NCI-H2107 (cell line): ENCODE measurements around the gene IDH1.
"Not testable (repeated sequence)": the region's sequence is repeated elsewhere in the genome, so short reads cannot be mapped to it uniquely, and the experiment has no call there.

Source experiments
- DNase-seq: peaks from one replicate; lab custom pipeline; 2025; lab: John Stamatoyannopoulos, UW

The IDH1 gene

GRCh38 chr2:208256192-208256782, 1.4 kb upstream of the IDH1 start:
- no peak for DNase-seq

DNA sequence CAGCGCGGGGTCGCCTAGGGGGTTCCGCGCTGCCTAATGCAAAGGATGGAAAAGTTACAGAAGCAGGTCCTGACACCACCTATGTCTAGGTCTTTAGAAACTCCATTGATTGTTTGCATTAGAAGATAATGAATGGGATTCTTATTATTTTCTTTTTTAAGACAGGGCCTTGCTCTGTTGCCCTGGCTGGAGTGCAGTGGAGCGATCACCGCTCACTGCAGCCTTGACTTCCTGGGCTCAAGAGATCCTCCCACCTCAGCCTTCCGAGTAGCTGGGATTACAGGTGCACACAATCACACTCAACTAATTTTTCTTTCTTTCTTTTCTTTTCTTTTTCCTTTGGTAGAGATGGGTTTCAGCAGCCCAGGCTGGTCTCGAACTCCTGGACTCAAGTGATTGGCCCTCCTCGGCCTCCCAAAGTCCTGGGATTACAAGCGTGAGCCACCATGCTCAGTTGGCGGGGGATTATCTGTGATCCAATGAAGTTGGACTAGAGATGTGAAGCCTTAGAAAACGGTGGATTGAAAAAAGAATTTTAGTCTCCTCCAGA, 761 bp upstream of the IDH1 start:
- no peak for DNase-seq

GRCh38 chr2:208254118-208254870, 577 bp downstream of the IDH1 start:
- peak; percentile 42 for DNase-seq

DNA sequence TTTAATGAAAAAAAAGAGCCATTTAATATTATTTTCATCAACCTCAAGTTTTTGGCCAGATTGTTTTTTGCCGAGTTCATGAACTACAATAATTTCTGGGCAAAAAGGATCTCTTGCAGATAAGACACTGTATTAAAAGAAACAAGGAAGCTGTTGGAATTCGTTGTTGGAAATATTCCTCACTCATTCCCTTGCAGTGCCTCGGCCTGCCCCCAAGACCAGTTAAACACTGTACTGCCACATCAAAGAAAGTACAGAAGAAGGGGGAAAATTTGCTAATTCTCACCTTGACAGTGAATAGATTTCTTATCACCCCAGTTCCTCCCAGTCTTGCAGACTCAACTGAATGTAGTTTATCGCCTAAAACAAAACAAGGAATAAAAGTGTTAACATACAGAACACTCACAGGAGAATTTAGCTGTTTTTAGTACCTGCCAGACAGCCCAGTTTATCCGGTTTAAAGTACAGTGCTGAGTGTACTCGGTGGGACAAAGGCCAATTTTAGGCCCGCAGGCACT, 1.2 kb downstream of the IDH1 start:
- DNase-seq = no peak

DNA sequence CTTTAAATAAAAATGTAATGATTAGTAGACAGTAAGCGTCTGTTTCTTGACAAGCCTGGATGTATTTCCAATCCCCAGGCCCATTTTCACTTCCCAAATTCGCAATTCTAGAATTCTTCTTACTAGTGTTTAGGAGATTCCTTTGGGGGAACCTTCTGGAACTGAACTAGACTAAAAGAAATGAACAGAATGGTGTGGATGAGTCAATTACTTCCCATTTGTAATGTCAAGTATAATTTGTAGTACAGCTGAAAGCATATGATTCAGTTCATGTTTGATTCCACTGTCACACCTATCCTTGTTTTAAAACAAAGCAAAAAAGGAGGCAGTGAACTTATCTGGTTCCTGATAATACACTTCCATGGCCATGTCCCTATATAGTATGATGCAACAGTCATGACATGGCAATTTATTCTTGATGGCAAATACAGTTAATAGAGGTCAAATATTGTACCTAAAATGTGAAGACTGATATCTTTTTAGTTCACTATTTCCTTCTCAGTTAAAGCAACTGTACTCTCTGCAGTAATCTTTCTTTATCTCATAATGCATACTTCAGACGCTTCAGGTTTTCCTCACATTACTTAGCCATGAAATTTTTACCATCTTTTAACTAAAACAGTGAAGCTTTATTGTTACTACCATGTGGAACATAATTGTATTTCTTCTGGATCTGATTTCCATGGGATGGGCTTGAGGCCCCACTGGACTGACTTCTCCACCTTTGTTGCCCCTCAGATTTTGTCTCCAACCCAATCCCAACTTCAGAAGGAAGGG, 2.0 kb downstream of the IDH1 start:
- DNase-seq = no peak

GRCh38 chr2:208251098-208251497, 3.8 kb downstream of the IDH1 start:
- DNase-seq = no peak

GRCh38 chr2:208250388-208250787, 4.5 kb downstream of the IDH1 start:
- DNase-seq = no peak

DNA sequence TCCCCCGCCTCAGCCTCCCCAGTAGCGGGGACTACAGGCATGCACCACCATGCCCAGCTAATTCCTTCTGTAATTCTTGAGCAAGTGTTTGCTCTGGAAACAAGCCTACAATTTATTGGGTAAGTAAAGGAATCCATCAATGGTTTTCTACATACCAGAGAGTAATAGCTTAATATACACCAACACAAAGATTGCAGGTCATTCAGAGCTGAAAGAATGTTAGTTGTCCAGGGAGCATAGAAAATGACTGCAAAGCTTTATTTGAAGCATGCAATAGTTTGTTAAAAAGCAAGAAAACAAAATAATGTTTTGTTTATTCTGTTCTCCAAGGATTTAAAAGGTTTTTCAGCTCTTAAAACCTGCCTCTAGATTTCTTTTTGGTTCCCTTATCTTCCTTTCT, 5.6 kb downstream of the IDH1 start:
- DNase-seq = no peak

DNA sequence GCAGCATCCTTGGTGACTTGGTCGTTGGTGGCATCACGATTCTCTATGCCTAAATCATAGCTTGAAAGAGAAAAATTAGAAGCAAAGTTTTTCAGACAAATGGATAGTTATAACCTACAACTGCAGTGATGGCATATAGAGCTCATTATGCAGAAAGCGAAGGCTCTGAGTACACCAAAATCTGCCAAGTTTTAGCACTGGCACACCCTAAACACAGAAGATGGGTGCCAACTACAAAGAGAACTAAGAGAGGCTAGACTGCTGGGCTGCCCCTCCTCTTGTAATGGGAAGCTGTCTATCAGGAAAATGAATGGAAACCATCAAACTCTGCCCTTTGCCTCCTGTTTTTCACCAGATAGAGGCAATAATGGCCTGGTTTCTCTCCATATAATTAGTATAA, 6.3 kb downstream of the IDH1 start:
- DNase-seq = no peak

GRCh38 chr2:208245746-208246145, 9.1 kb downstream of the IDH1 start:
- no peak for DNase-seq

DNA sequence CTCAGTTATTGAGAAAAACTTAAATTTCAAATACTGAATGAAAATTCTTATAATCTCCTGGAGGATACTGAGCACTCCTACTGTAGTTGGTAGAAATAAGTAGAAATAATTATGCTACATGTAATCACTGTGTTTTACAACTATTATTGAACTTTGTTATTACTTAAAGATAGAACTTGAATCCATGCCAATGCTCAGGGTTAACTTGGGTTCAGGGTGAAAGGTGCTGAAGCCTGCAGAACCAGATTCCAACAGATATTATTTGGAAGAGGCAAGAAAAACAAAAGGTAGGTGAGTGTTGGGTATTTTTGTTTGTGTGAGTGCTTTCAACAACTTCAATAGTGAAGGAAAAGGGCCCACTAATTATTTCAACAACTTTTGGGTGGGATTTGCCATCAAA, 10.4 kb downstream of the IDH1 start:
- no peak for DNase-seq

GRCh38 chr2:208240619-208241209, 14.2 kb downstream of the IDH1 start:
- no peak for DNase-seq

DNA sequence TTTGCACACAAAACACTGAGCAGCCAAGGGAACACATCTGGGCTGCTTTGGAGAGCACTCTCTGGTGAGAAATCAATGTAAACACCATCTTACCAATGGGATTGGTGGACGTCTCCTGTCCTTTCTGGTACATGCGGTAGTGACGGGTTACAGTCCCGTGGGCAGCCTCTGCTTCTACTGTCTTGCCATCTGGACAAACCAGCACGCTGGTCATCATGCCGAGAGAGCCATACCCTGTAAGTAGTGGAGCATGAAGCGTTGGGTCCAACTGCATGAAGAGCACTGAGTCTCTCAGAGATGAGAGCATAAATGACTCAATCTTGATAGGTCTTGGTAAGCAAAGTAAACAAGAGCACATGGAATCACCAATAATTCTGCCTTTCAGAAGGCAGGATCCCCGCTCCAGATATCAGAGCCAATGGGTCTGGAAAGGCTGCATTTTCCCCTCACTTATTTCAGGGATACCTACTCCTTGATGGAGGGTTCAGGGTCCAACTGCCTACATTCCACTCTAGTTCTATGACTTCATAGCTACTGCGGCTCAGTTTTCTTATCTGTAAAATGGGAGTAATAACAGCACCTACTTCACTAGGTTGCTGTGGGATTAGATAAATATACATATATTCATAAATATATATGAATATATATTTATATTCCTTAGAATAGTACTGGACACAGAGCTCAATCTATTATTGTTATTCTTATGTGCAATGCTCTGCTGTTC, 14.9 kb downstream of the IDH1 start:
- no peak for DNase-seq

GRCh38 chr2:208235860-208236259, 19.0 kb downstream of the IDH1 start:
- no peak for DNase-seq

- DNase-seq = no peak
Observed at GRCh38 chr2:208234786-208235185, 20.1 kb downstream of the IDH1 start.

- DNase-seq = no peak
Observed at GRCh38 chr2:208228476-208228875, 26.4 kb downstream of the IDH1 start.

DNA sequence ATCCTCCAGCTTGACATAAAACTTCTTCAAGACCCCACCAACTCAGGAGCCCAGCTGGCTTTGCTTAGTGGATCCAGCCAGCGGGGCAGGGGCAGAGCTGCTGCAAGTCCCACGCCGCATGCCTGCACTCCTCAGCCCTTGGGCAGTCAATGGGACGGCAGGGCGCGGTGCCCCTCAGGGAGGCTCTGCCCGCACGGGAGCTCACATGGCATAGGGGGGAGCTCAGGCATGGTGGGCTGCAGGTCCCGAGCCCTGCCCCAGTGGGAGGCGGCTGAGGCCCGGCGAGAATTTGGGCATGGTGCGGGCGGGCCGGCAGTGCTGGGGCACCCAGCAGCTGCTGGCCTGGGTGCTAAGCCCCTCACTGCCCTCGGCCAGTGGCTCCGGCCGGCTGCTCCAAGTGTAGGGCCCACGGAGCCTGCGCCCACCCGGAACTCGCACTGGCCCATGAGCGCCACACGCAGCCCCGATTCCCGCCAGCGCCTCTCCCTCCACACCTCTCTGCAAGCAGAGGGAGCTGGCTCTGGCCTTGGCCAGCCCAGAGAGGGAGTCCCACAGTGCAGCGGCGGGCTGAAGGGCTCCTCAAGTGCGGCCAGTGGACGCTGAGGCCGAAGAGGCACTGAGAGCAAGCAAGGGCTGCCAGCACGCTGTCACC, 27.2 kb downstream of the IDH1 start:
- DNase-seq = no peak

GRCh38 chr2:208224802-208225201, 30.1 kb downstream of the IDH1 start:
- DNase-seq = no peak

GRCh38 chr2:208222351-208222750, 32.5 kb downstream of the IDH1 start:
- DNase-seq = no peak

DNA sequence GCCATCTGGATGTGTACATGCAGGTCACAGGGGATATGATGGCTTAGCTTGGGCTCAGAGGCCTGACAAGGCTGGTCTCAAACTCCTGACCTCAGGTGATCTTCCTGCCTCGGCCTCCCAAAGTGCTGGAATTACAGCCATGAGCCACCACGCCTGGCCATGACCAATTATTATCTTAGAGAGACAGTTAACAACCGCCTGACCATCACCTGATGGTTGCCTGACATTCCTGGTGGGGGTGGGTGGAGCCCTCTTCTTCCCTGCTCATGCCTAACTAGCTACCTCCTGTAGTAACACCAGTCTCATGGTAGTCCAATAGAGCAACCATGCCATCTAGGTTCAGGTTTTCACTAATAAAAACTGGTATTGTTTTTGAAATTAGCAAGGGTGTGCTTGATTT, 33.0 kb downstream of the IDH1 start:
- not testable (repeated sequence) for DNase-seq
